K562 (cell line): Measurements from ENCODE around the gene CENPP. TPM values are rescaled to one million over a fixed set of nuclear protein-coding genes. Genes with fewer than 3 reads are reported as not detected.

Experiments used
- ATAC-seq: fragments of 200-7000 bp; cut with Tn5 transposase; 3 replicates; pipeline ENCODE4 v1.9.1; 2020; ENCODE audit warnings: moderate library complexity
- BruUV-seq: library from RNA; stranded (reverse); fragments of 400-500 nt; replicated peaks from 2 replicates; lab custom pipeline; 2021; lab: Mats Ljungman, UMichigan
- CTCF ChIA-PET: fragments of 300-600 bp; formaldehyde crosslinking; extraction: SDS; loops from one replicate; lab custom pipeline; 2021; ENCODE audit warnings: low intra/inter-chr PET ratio; lab: Yijun Ruan, JAX
- POLR2A ChIA-PET: fragments of 300-600, 350-650 bp; sonication (Branson Sonifier 250); formaldehyde crosslinking; extraction: SDS; loops from one replicate; lab custom pipeline; 2021; ENCODE audit warnings: antibody characterized with exemption, inconsistent platforms; lab: Yijun Ruan, JAX
- DNase-seq, 4 experiments: peaks; one replicate each; pipeline versions ENCODE4 v3.0.0 to v3.0.0-alpha.2; 2011 to 2018; ENCODE audit warnings: low spot score in 3 of 4, mixed read lengths in 3 of 4; ENCODE audit errors: extremely low read depth in 1 of 4
- FAIRE-seq: peaks from 2 replicates; lab custom pipeline; 2011; peaks lifted over from hg19 to GRCh38; lab: Jason Lieb, UNC
- H2AFZ ChIP-seq: 2 replicates; pipeline ENCODE4 v1.6.0; 2011; ENCODE audit warnings: low read depth, low read length, control low read depth, inconsistent platforms
- H3K27ac ChIP-seq: fragments of 200-600 bp; 3 replicates; pipeline ENCODE4 v1.8.0; 2011; ENCODE audit warnings: low read depth, mild to moderate bottlenecking, control low read depth, inconsistent platforms, low read length, moderate library complexity, mixed read lengths; ENCODE audit errors: extremely low read depth
- H3K27me3 ChIP-seq, 2 experiments: fragments of 300-600 bp in 1 of 2; 2 replicates in 1 of 2; 3 replicates in 1 of 2; pipeline versions ENCODE4 v1.6.0 to v1.8.0; 2011; ENCODE audit warnings: inconsistent platforms in 2 of 2, low read length in 2 of 2, mild to moderate bottlenecking in 1 of 2, mixed read lengths in 1 of 2, moderate library complexity in 1 of 2; ENCODE audit not compliant: control insufficient read depth in 2 of 2, insufficient read depth in 2 of 2
- H3K36me3 ChIP-seq: fragments of 300-600 bp; 3 replicates; pipeline ENCODE4 v1.8.0; 2011; ENCODE audit warnings: mild to moderate bottlenecking, low read length, inconsistent platforms; ENCODE audit not compliant: control insufficient read depth, insufficient read depth
- H3K4me1 ChIP-seq, 2 experiments: fragments of 200-600 bp in 1 of 2; replicated peaks in 1 of 2; 2 replicates in 1 of 2; 3 replicates in 1 of 2; pipeline versions ENCODE4 v1.5.1 to v1.8.0; 2011; ENCODE audit warnings: inconsistent platforms in 2 of 2, low read length in 2 of 2, mild to moderate bottlenecking in 1 of 2, mixed read lengths in 1 of 2, moderate library complexity in 1 of 2; ENCODE audit not compliant: control insufficient read depth in 2 of 2, insufficient read depth in 2 of 2
- H3K4me2 ChIP-seq: 2 replicates; pipeline ENCODE4 v1.6.1; 2011; ENCODE audit warnings: low read length, control low read depth, inconsistent platforms, mixed read lengths; ENCODE audit not compliant: insufficient read depth
- H3K4me3 ChIP-seq: fragments of 200-600 bp; sonication (generic), shearing (Covaris generic); 2 replicates; pipeline ENCODE4 v1.5.1; 2016; ENCODE audit warnings: control low read depth, inconsistent platforms
- H3K79me2 ChIP-seq: fragments of 200-600 bp; 3 replicates; pipeline ENCODE4 v1.8.0; 2011; ENCODE audit warnings: low read length, inconsistent platforms; ENCODE audit not compliant: control insufficient read depth, insufficient read depth
- H3K9ac ChIP-seq, 2 experiments: 2 replicates each; pipeline versions ENCODE4 v1.6.0 to v1.6.1; 2011; ENCODE audit warnings: low read depth in 2 of 2, low read length in 2 of 2, control low read depth in 1 of 2, inconsistent platforms in 1 of 2, mild to moderate bottlenecking in 1 of 2, mixed read lengths in 1 of 2; ENCODE audit not compliant: insufficient read depth in 1 of 2
- H3K9me1 ChIP-seq: one replicate; pipeline ENCODE4 v1.6.0; 2011; ENCODE audit warnings: inconsistent platforms, mild to moderate bottlenecking, low read length, moderate library complexity; ENCODE audit not compliant: control insufficient read depth, insufficient read depth
- H3K9me3 ChIP-seq: replicated peaks from 2 replicates; pipeline ENCODE4 v1.5.1; 2011; ENCODE audit warnings: low read depth, low read length, inconsistent platforms; ENCODE audit not compliant: control insufficient read depth, insufficient read depth
- H4K20me1 ChIP-seq: replicated peaks from 2 replicates; pipeline ENCODE4 v1.6.1; 2011; ENCODE audit warnings: low read length, inconsistent platforms, mixed read lengths; ENCODE audit not compliant: control insufficient read depth, insufficient read depth
- HNRNPH1 ChIP-seq: fragments of 200-400 bp; formaldehyde crosslinking; optimal IDR thresholded peaks from 2 replicates; pipeline ENCODE3; 2017; ENCODE audit warnings: low read depth, mild to moderate bottlenecking, low read length, moderate library complexity
- RBFOX2 ChIP-seq: fragments of 200-400 bp; formaldehyde crosslinking; IDR thresholded peaks from 2 replicates; pipeline ENCODE4 v1.6.1; 2017; ENCODE audit warnings: low read depth, mild to moderate bottlenecking, low read length, moderate library complexity
- ZNF395 ChIP-seq: fragments of 200-800 bp; sonication (Bioruptor generic); IDR thresholded peaks from 2 replicates; pipeline ENCODE4 v1.6.1; 2017; ENCODE audit warnings: missing genetic modification characterization, missing compliant biosample characterization
- WGBS: fragments of 100-300 bp; shearing (Covaris generic); methylation state at CpG from one replicate; pipeline ENCODE4 v1.1.6; 2016; ENCODE audit warnings: low coverage, mixed read lengths; ENCODE audit not compliant: insufficient coverage; ENCODE audit errors: missing lambda C conversion rate; 5-methylcytosine and 5-hydroxymethylcytosine counted together
- in situ Hi-C: fragments of 300-500 bp; cut with MboI; formaldehyde crosslinking; loops from 4 replicates; pipeline ENCODE4 v1.15.0; 2018; ENCODE audit warnings: inconsistent platforms, mixed read lengths
- intact Hi-C: fragments of 100-400 bp; cut with micrococcal nuclease; formaldehyde crosslinking; loops from 2 replicates; pipeline ENCODE4 v1.14.2; 2022
- polyA plus RNA-seq, 8 experiments: library from polyadenylated mRNA; depleted of rRNA in 4 of 8; stranded (reverse) in 5 of 8; unstranded in 3 of 8; fragments of >200 nt; fragmentation: Nextera tagmentation in 2 of 8; fragmentation: Illumina TruSeq in 1 of 8; extraction: Ambion mirVana in 2 of 8; extraction: Trizol in 1 of 8; gene quantifications; 2 replicates each; pipeline versions ENCODE4 v1.2.1 to v1.2.3, GENCODE V29; 2011 to 2014; ENCODE audit warnings: inconsistent platforms in 1 of 8, missing spikeins in 1 of 8
- total RNA-seq, 7 experiments: library from RNA; depleted of rRNA in 6 of 7; stranded (reverse); fragments of >200 nt in 6 of 7; fragmentation: Illumina TruSeq in 2 of 7; extraction: Trizol in 2 of 7; gene quantifications; 2 replicates each; pipeline versions ENCODE4 v1.2.1 to v1.2.3, GENCODE V29; 2011 to 2021; ENCODE audit warnings: low replicate concordance in 1 of 7

Gene CENPP
- total and polyA plus RNA-seq, 9 of the 15 experiments (the other 6 are each of a cell fraction or from before 2014, with no cell fraction given): 8.0 to 28.5 (median 17.9) TPM

DNA sequence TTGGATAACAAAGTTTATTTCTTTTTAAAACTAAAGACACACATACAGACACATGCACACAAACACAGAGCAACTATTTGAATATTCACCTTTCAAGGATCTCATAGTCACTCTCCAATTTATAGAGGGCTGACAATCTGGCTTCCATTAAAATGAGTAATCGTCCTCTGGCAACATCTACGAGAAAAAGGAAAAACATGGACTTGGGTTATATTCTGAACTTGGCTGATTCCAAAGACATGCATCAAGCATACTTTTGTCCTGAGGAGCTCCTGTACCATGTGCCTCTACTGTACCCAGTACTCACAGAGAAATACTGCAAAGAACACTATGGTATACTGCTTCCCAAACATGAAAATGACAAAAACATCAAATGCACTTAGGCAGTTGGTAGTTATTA lies 47.6 kb upstream of the CENPP start:
- Histone ChIP-seq H3K4me2 (no peak overlapping the region), H3K9me3 (no peaks in the 10 kb centered on the region), H3K36me3 (peaks cover 98% of the 10 kb centered on the region), H4K20me1 (0 out of 2 replicates have a peak, but pooled peaks cover 6% of the 10 kb centered on the region), H3K9ac (no peak overlapping the region), H3K4me3 (no peak overlapping the region), H3K79me2 (peaks cover 26% of the 10 kb centered on the region; the same call in 2 of the 3 replicates), H3K4me1 (no peaks in the 10 kb centered on the region), H3K27me3 (no peaks in the 10 kb centered on the region), H3K27ac (no peak overlapping the region), H2AFZ (no peak overlapping the region), H3K9me1 (no peaks in the 10 kb centered on the region)
- FAIRE-seq (no peak), DNase-seq (no peak)
- intact Hi-C loops (no loop called here), in situ Hi-C loops (no loop called here)
- no TSS peak for BruUV-seq
- ChIA-PET CTCF (no interaction called here), POLR2A (interaction anchor here (0.8 to 7.9 kb wide), 7 partner anchors 9 to 30 kb away, joined by 3 to 58 read pairs (median 10); no protein-coding TSS in a partner anchor)
- WGBS: 100% methylated on average over 2 of the region's 2 CpGs
- TF ChIP-seq RBFOX2: peak; percentile 4; the same call in 1 of the 2 replicates
- TF ChIP-seq HNRNPH1: no peak
- TF ChIP-seq, all 486 proteins: peak for 1
- no peak for ATAC-seq

- ChIA-PET CTCF (no interaction called here), POLR2A (interaction anchor here (1.0 to 7.9 kb wide), 8 partner anchors 8 to 337 kb away, joined by 3 to 58 read pairs (median 4); no protein-coding TSS in a partner anchor)
- H3K4me1 ChIP-seq: no peaks in the 10 kb centered on the region
- no TSS peak for BruUV-seq
- no peaks in the 10 kb centered on the region for H3K9me3 ChIP-seq
- H3K27ac ChIP-seq: no peak overlapping the region
- ATAC-seq (no peak), DNase-seq (no peak), FAIRE-seq (no peak)
- TF ChIP-seq ZNF395 (CRISPR knock-in tag) (no peak), RBFOX2 (0 out of 2 replicates have a peak, but pooled peaks have one; percentile 29)
- no peak overlapping the region for H3K4me2 ChIP-seq
- no peak overlapping the region for H2AFZ ChIP-seq
- peaks cover 35% of the 10 kb centered on the region for H3K79me2 ChIP-seq
- H3K4me3 ChIP-seq: no peak overlapping the region
- peaks cover 97% of the 10 kb centered on the region for H3K36me3 ChIP-seq
- in situ Hi-C loops (no loop called here), intact Hi-C loops (no loop called here)
- 0 out of 2 replicates have a peak, but pooled peaks cover 7% of the 10 kb centered on the region for H4K20me1 ChIP-seq
- H3K9ac ChIP-seq: no peak overlapping the region
- 100% methylated on average over 1 of the region's 1 CpG for whole genome bisulfite sequencing
- H3K9me1 ChIP-seq: no peaks in the 10 kb centered on the region
- H3K27me3 ChIP-seq: no peaks in the 10 kb centered on the region
Observed at GRCh38 chr9:92279302-92279701, 46.5 kb upstream of the CENPP start.
